GM12892 (cell line): ENCODE data around the gene KCNG2.

Source experiments
- DNase-seq: peaks from one replicate; pipeline ENCODE4 v3.0.0; 2011; ENCODE audit not compliant: insufficient read length
- FAIRE-seq: peaks from 2 replicates; lab custom pipeline; 2011; peaks lifted over from hg19 to GRCh38; lab: Jason Lieb, UNC
- POLR2A ChIP-seq: IDR thresholded peaks from 2 replicates; pipeline ENCODE4 v1.6.1; 2011; ENCODE audit warnings: low read depth, low read length, control low read depth
- POLR2AphosphoS5 ChIP-seq: IDR thresholded peaks from 2 replicates; pipeline ENCODE4 v1.6.1; 2011; ENCODE audit warnings: low read depth, low read length, control low read depth
- TAF1 ChIP-seq: IDR thresholded peaks from 2 replicates; pipeline ENCODE4 v1.6.1; 2011; ENCODE audit warnings: low read depth, mild to moderate bottlenecking, control low read depth, low read length, borderline replicate concordance

Gene KCNG2

DNA sequence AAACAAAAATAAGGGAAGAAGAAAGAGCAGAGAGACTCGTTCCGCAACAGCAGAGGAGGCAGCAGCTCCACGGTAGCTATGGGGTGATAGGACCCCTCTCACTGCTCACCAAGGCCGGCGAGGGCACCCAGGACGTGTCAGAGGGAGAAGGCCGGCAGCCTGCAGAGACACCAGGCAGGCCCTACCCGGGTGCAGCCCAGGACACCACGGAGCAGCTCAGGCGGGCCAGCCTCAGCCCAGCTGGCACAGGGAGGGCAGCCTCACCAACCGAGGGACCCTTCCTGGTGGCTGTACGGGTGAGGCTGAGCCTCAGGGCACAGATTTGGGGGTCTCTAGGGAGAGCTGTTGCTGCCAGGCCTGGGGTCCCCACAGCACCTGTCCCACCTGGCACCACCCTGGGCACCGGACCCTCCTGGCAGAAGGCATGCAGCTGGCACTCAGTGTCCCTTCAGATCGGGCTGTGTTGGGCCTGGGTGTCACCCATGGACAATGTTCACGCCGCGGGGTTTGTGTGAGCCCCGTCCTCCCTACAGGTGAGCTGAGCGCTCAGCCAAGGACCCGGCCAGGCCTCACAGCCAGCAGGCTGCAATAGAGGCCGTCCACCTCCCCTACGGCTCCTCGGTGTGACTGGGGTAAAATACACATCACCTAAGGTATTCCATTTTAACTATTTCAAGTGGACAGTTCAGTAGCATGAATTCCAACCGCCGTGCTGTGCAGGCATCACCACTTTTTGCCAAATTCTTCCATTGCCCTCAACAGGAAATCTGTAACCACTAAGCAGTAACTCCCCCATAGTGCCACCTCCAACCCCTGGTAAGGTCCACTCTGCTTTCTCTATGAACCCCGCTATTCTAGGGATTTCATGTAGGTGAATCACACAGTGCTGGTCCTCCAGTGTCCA lies 21.6 kb downstream of the KCNG2 start:
- no peak for DNase-seq
- TF ChIP-seq POLR2A (no peak), TAF1 (no peak), POLR2AphosphoS5 (no peak)
- FAIRE-seq = no peak

GRCh38 chr18:79819968-79820351 lies 22.2 kb downstream of the KCNG2 start:
- FAIRE-seq = peak; percentile 9
- DNase-seq = peak; percentile 62
- TF ChIP-seq POLR2AphosphoS5 (no peak), POLR2A (no peak), TAF1 (no peak)

GRCh38 chr18:79823120-79823519 lies 25.4 kb downstream of the KCNG2 start:
- no peak for FAIRE-seq
- TF ChIP-seq POLR2A = no peak

GRCh38 chr18:79825913-79826312 lies 28.2 kb downstream of the KCNG2 start:
- no peak for TF ChIP-seq POLR2AphosphoS5
- no peak for TF ChIP-seq POLR2A
- TF ChIP-seq TAF1 = no peak
- no peak for DNase-seq
- no peak for FAIRE-seq

More at GRCh38 chr18:79823120-79823519, 25.4 kb downstream of the KCNG2 start:
- no peak for DNase-seq

- TF ChIP-seq POLR2AphosphoS5 (no peak), TAF1 (no peak), POLR2A (no peak)
- no peak for DNase-seq
- FAIRE-seq = no peak
Observed at GRCh38 chr18:79826966-79827365, 29.2 kb downstream of the KCNG2 start.

DNA sequence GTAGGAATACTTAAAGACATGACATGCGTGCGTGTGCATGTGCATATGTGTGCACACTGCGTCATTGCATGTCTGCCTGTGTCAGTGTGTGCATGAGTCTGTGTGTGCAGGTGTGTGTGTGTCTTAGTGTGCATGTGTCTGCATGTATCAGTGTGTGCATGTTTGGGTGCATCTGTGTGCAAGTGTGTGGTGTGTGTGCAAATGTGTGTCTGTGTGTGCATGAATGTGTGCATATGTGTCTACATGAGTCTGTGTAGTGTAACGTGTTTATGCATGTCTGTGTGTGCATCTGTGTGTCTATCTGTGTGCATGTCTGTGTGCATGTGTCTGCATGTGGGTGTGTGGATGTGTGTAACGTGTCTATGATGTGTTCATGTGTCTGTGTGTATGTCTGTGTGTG lies 30.5 kb downstream of the KCNG2 start:
- no peak for FAIRE-seq
- no peak for TF ChIP-seq POLR2AphosphoS5
- no peak for TF ChIP-seq POLR2A
- TF ChIP-seq TAF1 = no peak
- no peak for DNase-seq

DNA sequence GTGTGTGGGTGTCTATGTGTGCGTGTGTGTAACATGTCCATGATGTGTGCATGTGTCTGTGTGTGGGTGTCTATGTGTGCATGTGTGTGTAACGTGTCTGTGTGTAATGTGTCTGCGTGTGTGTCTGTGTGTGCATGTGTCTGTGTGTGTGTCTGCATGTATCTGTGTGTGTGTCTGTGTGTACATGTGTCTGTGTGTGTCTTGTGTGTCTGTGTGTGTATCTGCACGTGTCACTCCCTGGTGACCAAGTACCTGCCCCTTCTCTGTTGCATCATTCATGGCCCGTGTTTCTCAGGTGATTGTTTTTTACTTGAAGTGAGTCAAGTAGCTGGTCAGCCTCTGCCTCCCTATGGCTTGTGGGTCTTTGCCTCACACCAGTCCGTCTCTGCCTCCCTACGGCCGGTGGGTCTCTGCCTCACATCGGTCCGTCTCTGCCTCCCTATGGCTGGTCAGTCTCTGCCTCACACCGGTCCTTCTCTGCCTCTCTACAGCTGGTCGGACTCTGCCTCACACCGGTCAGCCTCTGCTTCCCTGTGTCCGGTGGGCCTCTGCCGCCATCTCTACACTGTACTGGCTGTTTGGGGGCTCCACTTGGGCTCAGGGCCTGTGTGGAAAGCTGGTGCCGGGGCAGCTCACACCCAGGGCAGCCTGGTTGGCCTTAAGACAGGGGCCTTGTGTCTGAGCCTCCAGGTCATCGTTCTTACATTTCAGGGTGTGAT lies 31.6 kb downstream of the KCNG2 start:
- FAIRE-seq (no peak), DNase-seq (no peak)
- TF ChIP-seq POLR2A (no peak), TAF1 (no peak), POLR2AphosphoS5 (no peak)

GRCh38 chr18:79832169-79832568 lies 34.4 kb downstream of the KCNG2 start:
- TF ChIP-seq POLR2A (no peak), TAF1 (no peak), POLR2AphosphoS5 (no peak)
- FAIRE-seq = no peak
- no peak for DNase-seq

DNA sequence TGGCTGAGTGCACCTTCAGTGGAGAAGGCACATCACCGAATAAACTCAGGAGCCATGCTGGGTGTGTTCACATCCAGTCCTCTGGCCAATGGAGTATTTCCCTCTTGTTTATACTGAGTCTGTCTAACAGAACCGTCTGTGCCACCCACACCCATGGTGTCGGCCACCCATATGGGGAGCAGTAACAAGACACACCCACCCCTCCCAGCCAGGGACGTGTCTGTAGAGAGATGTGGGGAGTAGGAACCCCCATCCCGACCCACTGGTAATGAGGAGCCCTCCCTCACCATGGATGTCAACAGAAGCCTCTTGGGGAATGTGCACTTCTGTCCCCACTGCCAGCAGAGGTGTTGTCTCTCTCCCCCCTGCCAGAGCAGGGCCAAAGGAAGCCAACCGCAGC lies 37.1 kb downstream of the KCNG2 start:
- no peak for TF ChIP-seq TAF1
- no peak for TF ChIP-seq POLR2AphosphoS5
- TF ChIP-seq POLR2A = no peak
- FAIRE-seq (no peak), DNase-seq (no peak)

DNA sequence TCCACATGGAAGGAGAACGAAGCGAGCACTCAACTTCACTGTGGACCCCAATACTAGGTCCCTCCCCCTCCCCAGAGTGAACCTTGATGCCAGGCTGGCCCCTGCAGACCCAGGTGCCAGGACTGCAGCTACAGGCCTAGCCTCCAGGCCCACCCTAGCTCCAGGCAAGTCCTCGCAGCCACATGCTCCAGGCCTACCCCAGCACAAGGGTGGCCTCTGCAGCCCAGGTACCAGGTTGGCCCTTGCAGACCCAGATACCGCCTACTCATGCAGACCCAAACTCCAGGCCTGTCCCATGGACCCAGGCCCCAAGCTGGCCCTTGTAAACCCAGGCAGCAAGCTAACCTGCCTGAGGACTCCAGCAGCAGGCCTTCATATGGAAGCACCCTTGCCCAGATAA lies 44.2 kb downstream of the KCNG2 start:
- FAIRE-seq = no peak
- no peak for DNase-seq
- TF ChIP-seq TAF1 = no peak
- no peak for TF ChIP-seq POLR2A
- no peak for TF ChIP-seq POLR2AphosphoS5

- TF ChIP-seq POLR2AphosphoS5 = no peak
- no peak for TF ChIP-seq POLR2A
- no peak for TF ChIP-seq TAF1
- DNase-seq = no peak
- FAIRE-seq = no peak
Observed at GRCh38 chr18:79844999-79845563, 47.3 kb downstream of the KCNG2 start.

- no peak for TF ChIP-seq POLR2A
- TF ChIP-seq TAF1 = no peak
- TF ChIP-seq POLR2AphosphoS5 = no peak
- FAIRE-seq (no peak), DNase-seq (no peak)
Observed at GRCh38 chr18:79846936-79847557, 49.3 kb downstream of the KCNG2 start.
